Smooth muscle cell of the brain vasculature (primary cell): ENCODE results near the gene TEX26.

Experiments used
- DNase-seq: peaks from one replicate; pipeline ENCODE4 v3.0.0-alpha.2; 2012; ENCODE audit warnings: low read depth, low spot score

Gene TEX26

GRCh38 chr13:30976025-30976424 is 43.6 kb downstream of the TEX26 start:
- peak; percentile 45 for DNase-seq

- DNase-seq: no peak
Observed at GRCh38 chr13:30978981-30979956, 46.8 kb downstream of the TEX26 start.

GRCh38 chr13:30982506-30982905 is 50.0 kb downstream of the TEX26 start:
- no peak for DNase-seq

GRCh38 chr13:30982906-30983305 is 50.5 kb downstream of the TEX26 start:
- no peak for DNase-seq

GRCh38 chr13:30983431-30983830 is 51.0 kb downstream of the TEX26 start:
- no peak for DNase-seq

- DNase-seq: no peak
Observed at GRCh38 chr13:30984620-30985019, 52.2 kb downstream of the TEX26 start.

- no peak for DNase-seq
Observed at GRCh38 chr13:30985637-30986205, 53.3 kb downstream of the TEX26 start.

- DNase-seq: no peak
Observed at GRCh38 chr13:30991184-30991583, 58.7 kb downstream of the TEX26 start.

- DNase-seq: no peak
Observed at GRCh38 chr13:30991922-30992321, 59.5 kb downstream of the TEX26 start.

GRCh38 chr13:30995331-30995730 is 62.9 kb downstream of the TEX26 start:
- DNase-seq: no peak

GRCh38 chr13:30997697-30998096 is 65.2 kb downstream of the TEX26 start:
- DNase-seq: no peak

- DNase-seq: peak; percentile 31
Observed at GRCh38 chr13:30998136-30999088, 66.0 kb downstream of the TEX26 start.

- DNase-seq: no peak
Observed at GRCh38 chr13:31000889-31001288, 68.4 kb downstream of the TEX26 start.

GRCh38 chr13:31001647-31002046 is 69.2 kb downstream of the TEX26 start:
- no peak for DNase-seq

GRCh38 chr13:31005066-31005465 is 72.6 kb downstream of the TEX26 start:
- DNase-seq: no peak

GRCh38 chr13:31007417-31007816 is 75.0 kb downstream of the TEX26 start:
- no peak for DNase-seq

GRCh38 chr13:31008400-31009115 is 76.1 kb downstream of the TEX26 start:
- DNase-seq: no peak

- no peak for DNase-seq
Observed at GRCh38 chr13:31009166-31009565, 76.7 kb downstream of the TEX26 start.

- no peak for DNase-seq
Observed at GRCh38 chr13:31010296-31010695, 77.8 kb downstream of the TEX26 start.

GRCh38 chr13:31011193-31011860 is 78.9 kb downstream of the TEX26 start:
- DNase-seq: no peak
